ENCODE results near the gene NUP42.

GRCh38 chr7:23168111-23168885, 13.6 kb upstream of the NUP42 start:
- TF ChIP-seq POLR2A (IDR thresholded peaks at IDR 0.05) = no peak
- TF ChIP-seq CTCF (IDR thresholded peaks at IDR 0.05) = no peak
- TF ChIP-seq POLR2AphosphoS5 (IDR thresholded peaks at IDR 0.05) = no peak

All from prostate gland (tissue), 2 donors.